Keratinocyte (primary cell): ENCODE results near the gene TNXB.
"Not testable (repeated sequence)": the region's sequence is repeated elsewhere in the genome, so short reads cannot be mapped to it uniquely, and the experiment has no call there.

Experiments
- CTCF ChIP-seq, 3 experiments: IDR thresholded peaks in 1 of 3; conservative IDR thresholded peaks in 1 of 3; optimal IDR thresholded peaks in 1 of 3; 2 replicates in 2 of 3; 3 replicates in 1 of 3; pipeline versions ENCODE3 to v1.5.1; 2011; ENCODE audit warnings: low read length in 3 of 3, mild to moderate bottlenecking in 3 of 3, moderate library complexity in 2 of 3, control low read depth in 1 of 3, inconsistent platforms in 1 of 3; ENCODE audit not compliant: insufficient read depth in 2 of 3; ENCODE audit errors: extremely low read depth in 1 of 3
- EZH2 ChIP-seq: IDR thresholded peaks from one replicate; pipeline ENCODE4 v1.6.1; 2012; ENCODE audit warnings: inconsistent platforms, mild to moderate bottlenecking, low read length, moderate library complexity

GRCh38 chr6:31996385-31996784, 112.8 kb downstream of the TNXB start:
- not testable (repeated sequence) for TF ChIP-seq CTCF (optimal IDR thresholded peaks at IDR 0.05 in 1 of 3, IDR thresholded peaks at IDR 0.05 in 1 of 3, conservative IDR thresholded peaks at IDR 0.05 in 1 of 3; ENCODE audit: extremely low read depth in 1 of 3, insufficient read depth in 2 of 3, low read length in 3 of 3); EZH2
